HG02759 (cell line): ENCODE results near the gene ZFPL1.
A peak's percentile ranks its signal among the peaks of the same experiment; 100 is the strongest.

Experiments used
- ATAC-seq: cut with Tn5 transposase; IDR thresholded peaks from one replicate; pipeline ENCODE4 v1.9.1; 2021; ENCODE audit warnings: mild to moderate bottlenecking, moderate library complexity; ENCODE audit not compliant: unreplicated experiment

The ZFPL1 gene

DNA sequence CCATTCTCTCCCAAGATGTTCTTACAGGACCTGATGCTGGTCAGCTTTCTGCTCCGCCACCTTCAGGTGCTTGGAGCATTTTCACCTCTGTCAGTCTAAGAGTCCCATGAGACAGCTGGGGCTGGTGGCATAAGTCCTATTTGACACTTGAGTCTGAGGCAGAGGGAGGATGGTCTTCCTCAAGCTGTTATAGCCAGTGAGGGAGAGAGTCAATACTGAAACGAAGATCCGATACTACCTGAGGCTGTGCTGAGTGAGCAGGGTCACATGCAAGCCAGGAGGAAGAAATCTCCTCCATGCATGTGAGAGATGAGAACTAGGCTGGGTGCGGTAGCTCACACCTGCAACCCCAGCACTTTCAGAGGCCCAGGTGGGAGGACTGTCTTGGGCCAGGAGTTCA lies 5.6 kb downstream of the ZFPL1 start:
- ATAC-seq = no peak

DNA sequence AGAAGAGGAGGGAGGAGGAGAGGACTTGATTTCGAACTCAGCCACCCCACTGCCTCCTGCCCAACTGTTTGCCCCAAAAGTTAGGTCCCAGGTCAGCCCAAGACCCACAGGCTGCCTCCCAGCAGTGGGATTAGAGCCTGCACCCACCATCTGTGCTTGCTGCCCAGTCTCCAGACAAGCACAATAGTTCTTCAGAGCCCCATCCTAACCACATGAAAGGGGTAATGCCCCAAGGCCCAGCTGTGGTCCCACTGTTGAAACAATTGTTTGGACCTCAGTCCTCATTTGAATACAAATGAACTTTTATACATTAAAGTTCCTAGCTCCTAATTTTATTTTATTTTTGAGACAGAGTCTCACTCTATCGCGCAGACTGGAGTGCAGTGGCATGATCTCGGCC lies 6.6 kb downstream of the ZFPL1 start:
- ATAC-seq = no peak

- no peak for ATAC-seq
Observed at GRCh38 chr11:65095427-65095826, 11.4 kb downstream of the ZFPL1 start.

GRCh38 chr11:65095974-65096806 lies 12.2 kb downstream of the ZFPL1 start, which contains the start of gene VPS51:
Gene VPS51 (plus strand): TSS chr11:65096214. CDS start chr11:65096251, 37 bp downstream.
- peak; percentile 85 for ATAC-seq

DNA sequence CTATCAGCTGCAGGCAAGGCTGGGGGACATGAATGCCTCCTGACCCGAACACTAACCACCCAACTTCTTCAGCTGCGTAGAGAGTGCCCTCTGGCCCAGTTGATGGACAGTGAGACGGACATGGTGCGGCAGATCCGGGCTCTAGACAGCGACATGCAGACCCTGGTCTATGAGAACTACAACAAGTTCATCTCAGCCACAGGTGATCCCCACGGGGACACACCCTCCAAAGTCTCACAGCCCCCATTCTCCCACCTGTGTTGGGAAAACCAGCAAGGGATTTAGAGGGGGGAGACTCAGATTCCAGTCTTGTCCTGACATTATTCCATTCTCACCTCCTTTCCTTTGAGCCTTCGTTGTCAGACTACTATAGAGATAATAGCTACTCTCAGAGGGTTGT lies 12.9 kb downstream of the ZFPL1 start:
- no peak for ATAC-seq

DNA sequence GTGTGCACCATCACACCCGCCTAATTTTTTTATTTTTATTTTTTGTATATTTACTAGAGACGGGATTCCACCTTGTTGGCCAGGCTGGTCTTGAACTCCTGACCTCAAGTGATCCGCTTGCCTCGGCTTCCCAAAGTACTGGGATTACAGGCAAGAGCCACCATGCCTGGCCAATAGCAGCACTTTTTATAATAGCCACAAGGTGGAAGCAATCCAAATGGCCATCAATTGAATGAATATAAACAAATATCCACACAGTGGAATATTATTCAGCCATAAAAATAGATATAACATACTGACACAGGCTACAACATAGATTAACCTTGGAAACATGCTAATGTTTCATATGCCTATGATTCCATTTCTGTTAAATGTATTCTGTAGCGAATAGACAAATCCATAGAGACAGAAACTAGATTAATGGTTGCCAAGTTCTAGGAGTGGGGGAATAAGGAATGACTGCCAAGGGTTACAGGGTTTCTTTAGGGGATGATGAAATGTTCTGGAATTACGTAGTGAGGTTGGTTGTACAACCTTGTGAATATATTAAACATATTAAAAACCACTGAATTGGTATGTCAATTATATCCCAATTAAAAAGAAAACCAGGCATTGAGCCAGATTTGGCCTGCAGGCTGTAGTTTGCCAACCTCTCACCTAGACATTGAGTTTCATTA lies 16.8 kb downstream of the ZFPL1 start:
- ATAC-seq = no peak

GRCh38 chr11:65102142-65103095 lies 18.4 kb downstream of the ZFPL1 start:
- ATAC-seq = no peak

GRCh38 chr11:65103476-65103875 lies 19.5 kb downstream of the ZFPL1 start:
- no peak for ATAC-seq

DNA sequence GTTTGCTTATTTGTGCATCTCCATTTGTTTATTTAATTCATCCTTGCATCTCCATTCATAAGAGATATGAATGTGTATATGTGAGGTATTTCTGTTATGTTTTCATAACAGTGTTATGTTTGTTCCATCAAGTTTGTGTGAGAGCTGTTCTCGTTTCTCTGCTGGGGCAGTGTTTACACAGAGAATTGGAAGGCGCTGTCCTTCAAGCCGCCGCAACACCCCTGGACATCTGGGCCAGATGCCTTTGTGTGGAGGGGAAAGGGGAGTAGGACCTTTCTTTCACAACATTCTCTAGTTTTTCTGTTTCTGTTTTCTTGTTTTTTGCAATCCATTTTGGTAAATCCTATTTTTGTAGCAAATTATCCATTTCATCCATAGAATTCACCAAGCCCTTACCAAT lies 20.6 kb downstream of the ZFPL1 start:
- no peak for ATAC-seq

- no peak for ATAC-seq
Observed at GRCh38 chr11:65107078-65107477, 23.1 kb downstream of the ZFPL1 start.

- ATAC-seq = no peak
Observed at GRCh38 chr11:65107751-65108468, 23.9 kb downstream of the ZFPL1 start.

- no peak for ATAC-seq
Observed at GRCh38 chr11:65108469-65109123, 24.6 kb downstream of the ZFPL1 start.

DNA sequence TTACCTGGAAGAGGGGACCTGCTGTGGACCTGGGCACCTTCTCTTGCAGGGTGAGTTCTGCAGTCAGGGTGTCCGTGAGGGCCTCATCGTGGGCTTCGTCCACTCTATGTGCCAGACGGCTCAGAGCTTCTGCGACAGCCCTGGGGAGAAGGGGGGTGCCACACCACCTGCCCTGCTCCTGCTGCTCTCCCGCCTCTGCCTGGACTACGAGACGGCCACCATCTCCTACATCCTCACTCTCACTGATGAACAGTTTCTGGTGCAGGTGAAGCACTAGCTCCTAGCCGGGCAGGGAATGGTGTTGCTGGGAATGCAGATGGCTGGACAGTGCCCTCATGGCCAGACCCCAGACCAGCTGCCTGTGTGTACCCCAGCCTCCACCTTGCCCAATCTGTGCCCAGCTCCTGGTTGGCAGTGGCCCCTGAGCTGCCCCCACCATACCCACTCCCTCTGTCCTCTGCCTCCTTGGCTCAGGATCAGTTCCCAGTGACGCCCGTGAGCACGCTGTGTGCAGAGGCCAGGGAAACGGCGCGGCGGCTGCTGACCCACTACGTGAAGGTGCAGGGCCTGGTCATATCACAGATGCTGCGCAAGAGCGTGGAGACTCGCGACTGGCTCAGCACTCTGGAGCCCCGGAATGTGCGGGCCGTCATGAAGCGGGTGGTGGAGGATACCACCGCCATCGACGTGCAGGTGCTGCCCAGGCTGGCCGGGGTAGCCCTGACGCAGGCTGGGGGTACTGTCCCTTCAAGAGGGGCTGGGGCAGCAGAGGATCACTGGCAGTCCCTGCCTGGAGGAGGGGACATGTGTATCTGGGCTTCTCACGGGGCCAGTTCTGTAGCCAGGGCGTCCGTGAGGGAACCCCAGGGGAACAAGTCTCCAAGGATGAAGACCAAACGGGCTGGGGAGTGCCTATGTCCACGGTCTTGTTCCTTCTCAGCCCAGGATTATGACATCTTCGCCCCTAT lies 25.5 kb downstream of the ZFPL1 start:
- no peak for ATAC-seq

DNA sequence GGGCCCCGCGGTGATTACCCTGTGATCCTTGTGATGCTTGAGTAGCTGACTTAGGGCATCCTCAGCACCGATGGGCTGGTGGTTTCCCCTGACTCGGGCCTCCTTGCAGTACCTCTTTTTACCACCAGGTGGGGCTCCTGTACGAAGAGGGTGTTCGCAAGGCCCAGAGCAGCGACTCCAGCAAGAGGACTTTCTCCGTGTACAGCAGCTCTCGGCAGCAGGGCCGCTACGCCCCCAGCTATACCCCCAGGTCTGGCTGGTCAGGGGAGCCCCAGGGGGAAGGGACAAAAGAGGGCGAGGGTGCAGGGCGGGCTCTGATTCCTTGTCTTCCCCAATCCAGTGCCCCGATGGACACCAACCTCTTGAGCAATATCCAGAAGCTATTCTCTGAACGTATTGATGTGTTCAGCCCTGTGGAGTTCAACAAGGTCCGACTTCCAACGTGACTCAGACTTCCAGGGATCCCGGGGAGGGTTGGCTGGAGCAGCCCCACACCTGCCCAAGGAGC lies 26.4 kb downstream of the ZFPL1 start:
- ATAC-seq = peak; percentile 27

- ATAC-seq = no peak
Observed at GRCh38 chr11:65111159-65111743, 27.2 kb downstream of the ZFPL1 start.

- peak; percentile 71 for ATAC-seq
Observed at GRCh38 chr11:65111744-65112545, 27.9 kb downstream of the ZFPL1 start, which contains the start of gene TM7SF2. Gene TM7SF2 (plus strand): TSS chr11:65111872. CDS start chr11:65112016, 144 bp downstream.
